OCI-LY1 (cell line): ENCODE data around the gene TTLL9.

ENCODE experiments used
- EZH2 ChIP-seq: fragments of 200-600 bp; sonication (generic), shearing (Covaris generic); IDR thresholded peaks from 2 replicates; pipeline ENCODE4 v1.8.0; 2017; ENCODE audit warnings: borderline replicate concordance, mixed run types, mild to moderate bottlenecking, antibody characterized with exemption, low read length, moderate library complexity, mixed read lengths
- TF ChIP-seq, protein P1 (sequence below): fragments of 200-600 bp; sonication (generic), shearing (Covaris generic); IDR thresholded peaks from 2 replicates; pipeline ENCODE4 v1.5.1; 2017; ENCODE audit warnings: mild to moderate bottlenecking, antibody characterized with exemption, low read length, moderate library complexity, mixed read lengths

DNA sequence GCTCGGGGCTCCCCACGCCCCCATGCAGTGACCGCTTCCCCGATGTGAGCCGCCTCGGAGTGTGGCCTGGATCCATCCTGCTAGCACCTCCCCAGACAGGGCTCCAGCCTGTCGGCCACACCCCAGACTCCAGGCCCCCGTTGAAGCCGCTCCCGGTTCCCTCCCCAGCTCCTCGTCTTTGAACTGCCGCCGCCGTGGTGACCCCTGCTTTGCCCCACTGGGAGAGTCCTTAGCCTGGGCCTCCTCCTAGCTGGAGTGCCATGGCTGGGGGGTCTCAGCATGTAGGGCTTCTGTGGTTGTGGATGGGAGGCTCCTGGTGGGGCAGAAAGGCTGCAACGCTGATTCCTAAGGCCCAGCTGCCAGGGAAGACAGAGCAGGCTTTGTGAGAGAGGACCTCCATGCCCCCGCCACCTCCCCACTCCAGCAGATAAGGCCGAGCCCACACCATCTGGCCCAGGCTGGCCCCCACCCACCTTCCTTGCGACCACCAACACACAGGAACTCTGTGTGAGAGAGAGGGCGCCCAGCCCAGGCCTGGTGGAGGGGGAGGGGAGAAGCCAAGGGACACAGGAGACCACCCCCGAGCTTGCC lies 36.4 kb upstream of the TTLL9 start:
- TF ChIP-seq, protein P1, sequence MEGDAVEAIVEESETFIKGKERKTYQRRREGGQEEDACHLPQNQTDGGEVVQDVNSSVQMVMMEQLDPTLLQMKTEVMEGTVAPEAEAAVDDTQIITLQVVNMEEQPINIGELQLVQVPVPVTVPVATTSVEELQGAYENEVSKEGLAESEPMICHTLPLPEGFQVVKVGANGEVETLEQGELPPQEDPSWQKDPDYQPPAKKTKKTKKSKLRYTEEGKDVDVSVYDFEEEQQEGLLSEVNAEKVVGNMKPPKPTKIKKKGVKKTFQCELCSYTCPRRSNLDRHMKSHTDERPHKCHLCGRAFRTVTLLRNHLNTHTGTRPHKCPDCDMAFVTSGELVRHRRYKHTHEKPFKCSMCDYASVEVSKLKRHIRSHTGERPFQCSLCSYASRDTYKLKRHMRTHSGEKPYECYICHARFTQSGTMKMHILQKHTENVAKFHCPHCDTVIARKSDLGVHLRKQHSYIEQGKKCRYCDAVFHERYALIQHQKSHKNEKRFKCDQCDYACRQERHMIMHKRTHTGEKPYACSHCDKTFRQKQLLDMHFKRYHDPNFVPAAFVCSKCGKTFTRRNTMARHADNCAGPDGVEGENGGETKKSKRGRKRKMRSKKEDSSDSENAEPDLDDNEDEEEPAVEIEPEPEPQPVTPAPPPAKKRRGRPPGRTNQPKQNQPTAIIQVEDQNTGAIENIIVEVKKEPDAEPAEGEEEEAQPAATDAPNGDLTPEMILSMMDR: no peak
- no peak for TF ChIP-seq EZH2
